GM21786 (cell line): ENCODE data around the gene CFAP99.
"Not testable (repeated sequence)": the region's sequence is repeated elsewhere in the genome, so short reads cannot be mapped to it uniquely, and the experiment has no call there.

ENCODE experiments used
- ATAC-seq: cut with Tn5 transposase; IDR thresholded peaks from one replicate; pipeline ENCODE4 v1.9.1; 2021; ENCODE audit not compliant: unreplicated experiment

Gene CFAP99

DNA sequence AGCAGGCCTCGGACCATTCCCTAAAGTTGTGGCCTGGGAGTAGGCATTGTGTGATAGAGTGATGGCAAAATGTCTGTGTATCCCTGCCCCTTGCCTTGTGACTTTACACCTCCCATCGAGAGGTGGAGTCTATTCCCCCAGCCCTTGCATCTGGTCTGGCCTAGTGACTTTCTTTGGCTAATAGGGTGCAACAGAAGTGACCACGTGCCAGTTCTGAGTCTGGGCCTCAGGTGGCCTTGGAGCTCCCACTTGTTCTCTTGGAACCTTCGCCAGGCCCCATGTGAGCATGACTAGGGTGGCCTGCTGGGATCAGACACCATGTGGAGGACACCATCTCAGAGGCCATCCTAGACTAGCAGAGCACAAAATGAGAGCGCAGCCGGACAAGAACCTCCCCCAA lies 46.3 kb downstream of the CFAP99 start:
- ATAC-seq = no peak

DNA sequence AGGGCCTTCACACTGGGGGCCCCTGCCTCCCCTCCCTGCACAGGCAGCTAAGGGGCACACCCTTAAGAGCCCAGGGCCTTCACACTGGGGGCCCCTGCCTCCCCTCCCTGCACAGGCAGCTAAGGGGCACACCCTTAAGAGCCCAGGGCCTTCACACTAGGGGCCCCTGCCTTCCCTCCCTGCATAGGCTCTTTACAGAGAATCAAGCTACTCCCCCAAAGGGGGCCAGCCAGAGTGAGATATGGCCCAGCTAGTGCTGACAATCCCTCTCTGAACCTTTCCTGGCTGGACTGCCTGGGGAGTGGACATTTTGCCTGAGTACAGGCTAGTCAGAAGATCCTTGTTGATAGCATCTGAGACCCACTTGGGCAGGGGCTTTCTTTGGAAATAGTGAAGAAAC lies 46.8 kb downstream of the CFAP99 start:
- not testable (repeated sequence) for ATAC-seq

DNA sequence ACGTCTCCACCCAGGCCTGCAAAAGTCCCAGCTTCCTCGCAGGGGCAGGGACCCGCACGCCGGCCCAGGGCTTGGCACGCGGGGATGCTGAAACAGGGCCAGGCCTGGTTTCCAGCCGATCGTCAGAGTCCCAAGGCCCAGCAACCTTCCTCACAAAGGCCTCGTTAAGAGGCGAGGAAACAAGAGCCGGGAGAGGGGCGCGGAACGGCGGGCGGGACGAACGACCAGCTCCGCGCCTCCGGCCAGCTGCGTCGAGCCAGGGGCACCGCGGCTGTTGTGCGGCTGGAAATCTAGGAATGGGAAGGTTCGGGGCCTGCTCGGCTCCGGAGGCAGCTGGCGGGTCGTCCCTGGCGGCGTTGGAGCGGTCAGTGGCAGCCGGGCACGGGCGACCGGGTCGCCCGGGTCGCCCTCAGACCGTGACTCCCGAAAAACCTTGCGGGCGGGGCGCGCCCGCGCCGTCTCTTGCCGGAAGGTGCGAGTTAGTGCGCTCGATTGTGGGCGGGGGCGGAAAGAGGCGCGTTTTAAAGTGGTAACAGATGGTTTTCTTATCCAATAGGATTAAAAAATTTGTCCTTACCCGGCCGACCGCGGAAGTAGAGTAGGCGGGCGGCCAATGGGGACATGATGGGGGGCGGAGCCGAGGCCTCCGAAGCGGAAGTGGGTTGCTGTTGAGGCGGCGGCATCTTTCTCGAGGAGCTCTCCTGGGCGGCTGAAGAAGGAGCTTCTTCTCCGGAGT lies 49.9 kb downstream of the CFAP99 start, which contains the start of gene RNF4:
Gene RNF4 (plus strand): TSS at position 651 of the 736 bp plus-strand sequence. CDS start 21,388 bp downstream, outside the sequence.
- peak; percentile 86 for ATAC-seq

DNA sequence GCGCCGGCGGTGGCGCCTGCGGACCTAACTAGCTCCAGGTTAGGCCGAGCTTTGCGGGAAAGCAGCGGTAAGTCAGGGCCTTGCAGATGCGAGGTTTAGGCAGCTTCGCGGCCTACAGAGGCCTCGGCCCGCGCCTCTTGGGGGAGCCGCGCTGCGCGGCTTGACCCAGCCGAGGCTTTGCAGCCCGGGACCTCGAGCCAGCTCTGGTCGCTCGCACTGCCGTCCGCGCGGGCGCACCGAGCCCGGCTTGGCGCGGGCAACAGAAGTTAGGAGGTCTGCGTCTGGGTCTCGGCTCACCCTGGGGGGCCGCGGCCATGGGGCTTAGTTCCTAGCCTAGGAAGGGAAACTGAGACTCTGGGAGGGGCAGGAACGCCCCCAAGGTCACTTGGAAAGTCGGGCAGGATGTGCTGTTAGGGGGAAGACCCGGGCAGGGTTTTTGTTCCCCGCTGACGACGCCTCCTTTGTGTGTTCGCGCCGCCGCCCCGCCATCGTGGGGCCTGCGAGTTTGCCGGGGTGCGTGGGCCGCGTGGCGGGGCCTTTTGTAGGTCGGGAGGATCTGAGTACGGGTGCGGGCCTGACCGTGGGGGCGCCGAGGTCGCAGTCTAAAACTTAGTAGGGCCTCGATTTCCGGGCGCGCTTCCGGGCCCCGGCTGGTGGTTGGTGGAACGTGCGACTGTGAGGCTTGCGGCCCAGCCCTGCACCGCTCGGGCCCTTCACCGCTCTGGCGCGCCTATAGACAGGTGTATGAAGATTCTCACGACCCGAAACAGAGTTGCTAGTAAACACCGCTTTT lies 50.6 kb downstream of the CFAP99 start:
- peak; percentile 32 for ATAC-seq

DNA sequence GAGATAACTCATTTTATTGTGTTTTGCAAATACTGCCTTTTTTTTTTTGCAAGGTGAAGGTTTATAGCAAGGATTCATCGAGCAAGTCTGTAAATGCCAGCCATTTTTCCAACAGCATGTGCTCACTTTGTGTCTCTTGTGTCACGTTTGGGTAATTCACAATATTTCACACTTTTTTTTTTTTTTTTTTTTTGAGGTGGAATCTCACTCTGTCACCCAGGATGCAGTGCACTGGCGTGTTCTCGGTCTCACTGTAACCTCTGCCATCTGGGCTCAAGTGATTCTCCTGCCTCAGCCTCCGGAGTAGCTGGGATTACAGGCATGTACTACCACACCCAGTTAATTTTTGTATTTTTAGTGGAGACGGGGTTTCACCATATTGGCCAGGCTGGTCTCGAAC lies 52.0 kb downstream of the CFAP99 start:
- ATAC-seq = no peak

DNA sequence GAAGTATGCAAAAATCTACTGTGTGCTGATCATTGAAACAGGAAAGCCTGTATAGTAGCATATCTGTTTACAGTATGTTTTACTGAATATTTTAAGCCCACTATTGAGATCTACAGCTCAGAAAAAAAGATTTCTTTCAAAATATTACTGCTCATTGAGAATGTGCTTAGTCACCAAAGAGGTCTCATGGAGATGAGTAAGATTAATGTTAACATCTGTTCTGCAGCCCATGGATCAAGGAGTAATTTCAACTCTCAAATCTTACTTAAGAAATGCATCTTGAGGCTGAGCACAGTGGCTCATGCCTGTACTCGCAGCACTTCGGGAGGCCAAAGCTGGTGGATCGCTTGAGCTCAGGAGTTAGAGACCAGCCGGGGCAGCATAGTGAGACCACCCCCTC lies 53.4 kb downstream of the CFAP99 start:
- ATAC-seq = no peak

DNA sequence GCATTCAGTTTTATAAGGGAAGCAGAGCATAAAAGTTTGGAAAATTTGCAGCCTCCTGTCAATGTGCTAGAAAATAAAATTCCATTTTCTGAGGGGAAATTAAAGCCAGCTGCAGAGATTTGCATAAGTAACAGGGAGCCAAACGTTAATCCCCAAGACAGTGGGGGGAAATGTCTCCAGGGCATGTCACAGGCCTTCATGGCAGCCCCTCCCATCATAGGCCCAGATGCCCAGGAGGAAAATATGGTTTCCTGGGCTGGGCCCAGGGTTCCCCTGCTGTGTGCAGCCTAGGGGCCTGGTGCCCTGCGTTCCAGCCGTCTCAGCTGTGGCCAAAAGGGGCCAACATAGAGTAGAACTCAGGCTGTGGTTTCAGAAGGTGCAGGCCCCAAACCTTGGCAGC lies 59.5 kb downstream of the CFAP99 start:
- ATAC-seq = no peak

DNA sequence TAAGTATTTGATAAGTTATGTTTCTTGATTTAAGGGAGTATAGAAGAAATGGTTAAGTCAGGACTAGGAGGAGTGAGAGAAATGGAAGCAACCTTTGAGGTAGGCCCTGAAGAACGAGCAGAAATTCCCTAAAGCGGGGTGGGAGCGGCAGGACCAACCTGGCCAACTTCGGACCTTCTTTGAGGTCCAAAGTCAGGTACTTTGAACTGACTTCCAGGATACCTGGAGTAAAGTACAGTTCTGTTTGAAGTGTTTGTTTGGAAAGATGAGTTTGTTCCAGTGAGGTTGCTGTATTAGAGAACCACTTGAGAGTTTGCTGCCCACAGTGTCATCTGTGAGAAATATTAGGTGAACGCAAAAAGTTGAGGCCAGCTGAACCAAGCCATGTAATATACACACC lies 61.9 kb downstream of the CFAP99 start:
- no peak for ATAC-seq

DNA sequence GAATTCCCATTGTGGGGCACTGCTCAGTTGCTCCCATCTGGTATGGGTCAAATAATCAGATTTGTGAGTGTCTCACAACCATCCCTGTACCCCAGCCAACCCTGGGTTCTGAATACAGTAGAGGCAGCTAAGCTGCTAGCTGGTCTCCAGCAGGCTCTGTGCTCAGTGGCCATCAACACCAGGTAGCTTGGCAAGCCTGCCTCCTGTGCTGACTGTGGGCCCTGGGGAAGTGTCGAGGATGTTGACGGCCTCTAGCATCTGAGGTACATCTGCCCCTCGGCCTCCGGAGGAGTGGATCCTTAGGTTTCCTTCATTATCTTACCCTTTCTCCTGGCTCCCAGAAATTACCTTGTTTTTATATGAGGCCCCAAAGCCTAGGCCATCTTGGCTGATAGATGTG lies 63.4 kb downstream of the CFAP99 start:
- no peak for ATAC-seq

DNA sequence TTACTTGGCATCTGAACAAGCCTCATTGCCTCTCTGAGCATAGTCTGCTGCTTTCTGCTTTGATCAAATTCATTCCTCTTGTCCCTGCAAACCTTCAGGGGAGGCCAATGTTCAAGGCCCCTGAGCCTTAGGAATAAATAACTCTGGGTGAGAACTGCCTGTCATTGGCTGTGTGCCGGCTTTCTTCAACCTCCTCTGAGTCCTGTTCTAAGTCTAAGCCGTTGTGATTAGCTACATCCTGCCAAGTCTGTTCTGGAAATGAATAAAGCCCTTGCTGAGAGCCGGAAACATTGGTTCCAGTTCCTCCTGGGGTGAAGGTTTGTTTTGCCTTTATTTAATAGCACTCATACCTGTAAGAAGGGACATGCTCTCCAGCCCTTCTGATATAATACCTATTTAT lies 63.9 kb downstream of the CFAP99 start:
- ATAC-seq = peak; percentile 55

DNA sequence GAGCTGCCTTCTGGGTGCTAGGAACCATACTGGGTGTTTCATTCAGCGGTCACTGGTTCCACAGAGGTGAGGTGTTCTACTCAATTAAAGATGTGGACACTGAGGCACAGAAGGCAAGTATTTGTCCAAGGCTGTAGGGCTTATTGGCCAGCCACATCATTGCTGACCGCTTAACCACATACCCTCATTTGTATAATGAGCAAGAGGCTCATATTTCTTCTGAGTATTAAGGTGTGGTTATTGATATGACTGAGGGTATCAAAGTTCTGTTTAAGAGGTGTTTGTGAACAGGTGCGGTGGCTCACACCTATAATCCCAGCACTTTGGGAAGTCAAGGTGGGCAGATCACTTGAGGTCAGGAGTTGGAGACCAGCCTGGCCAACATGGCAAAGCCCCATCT lies 64.5 kb downstream of the CFAP99 start:
- no peak for ATAC-seq

DNA sequence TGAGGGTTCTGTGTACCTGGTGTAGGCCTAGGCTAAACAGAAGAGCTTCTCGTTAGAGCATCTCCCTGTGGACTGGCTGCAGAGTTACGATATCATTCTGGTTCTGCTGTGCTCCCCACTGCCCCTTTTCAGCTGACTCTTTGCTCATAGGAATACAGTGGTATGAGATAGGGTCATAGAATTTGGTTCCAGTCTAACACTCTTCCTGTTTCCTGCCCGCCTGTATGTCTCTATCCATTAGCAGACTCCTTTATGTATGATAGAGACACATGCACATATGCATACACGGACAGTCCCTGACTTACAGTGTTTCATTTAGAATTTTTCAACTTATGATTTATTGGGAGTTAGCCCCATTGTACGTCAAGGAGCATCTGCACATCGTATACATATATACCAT lies 65.4 kb downstream of the CFAP99 start:
- ATAC-seq = no peak

DNA sequence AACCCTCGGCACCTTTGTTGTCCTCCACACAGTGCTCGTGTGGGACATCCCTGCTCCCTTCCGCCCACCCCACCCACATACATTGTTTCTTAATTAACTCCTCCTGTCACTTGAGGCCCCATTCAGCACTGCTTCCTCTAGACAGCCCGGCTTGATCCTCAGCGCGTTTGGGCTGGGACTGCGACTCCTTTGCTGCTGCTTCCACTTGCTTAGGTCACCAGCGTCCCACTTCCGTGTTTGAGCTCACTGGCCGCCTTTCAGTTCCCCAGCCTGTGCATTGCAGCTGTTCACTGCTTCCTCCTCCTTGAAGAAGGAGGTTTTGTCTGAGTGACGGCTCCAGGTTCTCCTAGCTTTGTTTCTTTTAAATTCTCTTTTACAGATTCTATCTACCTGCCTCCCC lies 66.2 kb downstream of the CFAP99 start:
- ATAC-seq = peak; percentile 68

DNA sequence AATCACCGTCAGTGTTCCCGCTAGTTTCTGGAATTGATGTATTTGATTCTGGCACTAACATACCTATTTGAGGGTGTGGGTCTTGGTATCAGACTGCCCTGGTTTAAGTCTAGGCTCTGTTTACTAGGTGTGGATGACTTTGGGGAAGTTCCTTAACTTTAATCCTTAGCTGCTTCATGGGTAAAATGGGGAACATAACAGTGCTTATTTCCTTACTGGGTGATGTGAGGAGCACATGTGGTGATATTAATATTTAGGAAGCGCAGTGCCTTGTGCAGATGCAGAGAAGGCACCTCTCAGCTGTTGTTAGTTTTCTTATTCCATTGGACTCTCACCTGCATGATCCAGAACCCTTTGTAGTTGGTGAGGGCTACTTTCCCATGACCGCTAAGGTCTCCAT lies 67.2 kb downstream of the CFAP99 start:
- no peak for ATAC-seq

DNA sequence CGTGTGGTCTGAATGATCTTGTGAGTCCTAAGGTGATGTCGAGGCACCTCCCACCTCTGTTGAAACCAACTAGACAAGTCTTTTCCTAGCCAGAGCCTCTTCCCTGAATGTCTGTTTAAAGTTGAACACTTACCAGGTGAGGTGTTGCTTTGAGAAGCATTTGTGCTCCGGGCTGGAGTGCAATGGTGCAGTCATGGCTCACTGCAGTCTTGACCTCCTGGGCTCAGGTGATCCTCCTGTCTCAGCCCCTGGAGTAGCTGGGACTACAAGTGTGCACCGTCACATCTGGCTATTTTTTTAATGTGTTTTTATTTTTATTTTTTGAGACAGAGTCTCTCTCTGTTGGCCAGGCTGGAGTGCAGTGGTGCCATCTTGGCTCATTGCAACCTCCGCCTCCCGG lies 68.2 kb downstream of the CFAP99 start:
- ATAC-seq = no peak

DNA sequence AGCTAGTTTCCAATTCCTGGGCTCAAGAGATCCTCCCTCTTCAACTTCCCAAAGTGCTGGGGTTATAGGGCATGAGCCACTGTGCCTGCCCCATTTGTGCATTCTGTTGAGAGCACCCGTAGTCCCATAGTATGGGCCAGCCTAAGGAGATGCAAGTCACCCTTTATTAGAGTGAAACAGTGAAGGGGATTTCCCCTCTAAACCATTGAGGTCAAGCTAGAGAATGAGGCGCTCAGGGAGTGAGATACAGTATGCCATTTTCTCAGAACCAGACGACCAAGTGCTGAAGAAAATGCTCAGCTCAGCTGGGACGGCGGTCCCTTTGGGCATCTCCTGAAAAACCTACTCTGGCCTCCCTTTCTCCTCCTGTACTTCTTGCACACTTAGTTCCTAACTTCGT lies 68.9 kb downstream of the CFAP99 start:
- peak; percentile 54 for ATAC-seq

DNA sequence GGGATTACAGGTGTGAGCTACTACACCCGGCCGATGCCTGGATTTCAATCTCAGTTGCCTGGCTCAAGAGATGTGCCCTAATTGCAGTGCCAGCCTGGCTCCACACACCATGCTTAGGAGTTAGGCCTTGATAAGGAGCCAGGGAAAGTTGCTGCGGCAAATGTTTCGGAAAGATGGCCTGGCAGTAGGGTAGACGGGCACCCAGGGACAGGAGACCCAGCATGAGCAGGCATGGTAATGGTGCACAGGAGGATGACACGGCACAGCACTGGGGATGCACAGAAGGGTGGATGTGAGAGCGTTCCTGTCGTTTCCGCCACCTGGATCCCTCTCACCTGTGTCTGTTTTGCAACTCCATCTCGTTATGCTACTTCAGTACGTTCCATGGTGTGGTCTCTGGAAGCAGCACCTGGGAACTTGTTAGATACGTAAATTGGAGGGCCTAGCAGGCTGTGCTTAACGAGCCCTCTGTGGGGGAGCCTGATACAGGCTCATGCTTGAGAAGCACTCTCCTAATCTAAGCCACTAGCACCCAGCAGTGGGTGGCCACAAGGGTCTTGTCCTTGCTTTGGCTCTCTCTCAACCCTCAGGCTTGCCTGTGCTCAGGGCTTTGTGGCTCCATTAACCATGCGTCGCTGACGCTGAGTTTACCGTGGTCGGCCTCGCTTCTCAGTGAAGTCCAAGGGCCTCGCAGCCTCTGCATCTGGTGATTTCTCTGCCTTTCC lies 70.5 kb downstream of the CFAP99 start:
- ATAC-seq = no peak

DNA sequence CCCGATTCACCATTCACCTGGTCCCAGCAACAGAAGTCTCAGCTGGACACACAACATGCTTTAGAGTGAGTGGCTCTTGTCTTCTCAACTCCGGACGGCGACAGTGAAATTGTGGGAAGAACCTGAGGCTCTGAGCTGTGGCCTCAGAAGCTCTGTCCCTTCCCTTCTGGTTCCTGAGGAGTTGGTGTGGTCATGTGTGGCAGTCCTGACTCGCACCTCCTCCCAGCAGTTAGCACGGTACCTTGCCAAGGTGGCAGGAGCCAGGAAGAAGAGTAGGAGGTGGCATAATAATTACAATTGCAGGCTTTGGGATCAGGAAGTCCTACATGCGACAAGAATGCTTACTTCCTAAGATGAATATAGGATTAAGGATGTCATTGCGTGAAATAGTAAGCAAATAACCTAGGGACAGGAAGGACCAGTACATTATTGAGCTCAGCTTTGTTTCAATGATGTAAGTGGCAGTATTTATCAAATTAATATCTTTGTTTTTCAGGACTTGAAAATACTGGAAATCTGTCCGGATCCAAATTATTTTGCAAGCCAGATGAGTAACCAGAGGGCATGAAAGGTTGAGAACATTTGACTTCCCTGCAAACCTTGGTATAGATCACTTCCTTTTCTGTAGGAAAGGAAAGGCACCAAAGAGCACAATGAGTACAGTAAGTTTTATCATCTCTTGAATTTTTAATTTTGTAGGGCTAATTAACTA lies 71.2 kb downstream of the CFAP99 start:
- no peak for ATAC-seq

DNA sequence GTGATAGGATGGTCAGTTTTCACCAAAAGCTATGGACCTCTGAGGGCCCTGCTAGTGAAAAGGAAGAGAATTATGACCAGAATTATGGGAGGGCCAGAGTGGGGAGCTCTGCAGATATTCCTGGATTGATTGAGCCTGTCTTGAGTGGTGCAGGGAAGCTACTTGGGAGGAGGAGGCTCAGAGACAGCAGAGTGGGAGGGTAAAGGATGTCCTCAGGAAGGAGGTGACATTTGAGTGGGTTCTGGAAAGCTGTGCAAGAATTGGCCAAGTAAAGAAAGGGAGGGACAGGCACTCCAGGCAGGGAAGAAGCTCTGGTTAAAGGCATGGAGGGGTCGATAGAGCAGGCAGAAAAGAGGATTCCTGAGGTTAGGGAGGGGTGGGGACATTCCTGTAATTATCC lies 74.2 kb downstream of the CFAP99 start:
- no peak for ATAC-seq

DNA sequence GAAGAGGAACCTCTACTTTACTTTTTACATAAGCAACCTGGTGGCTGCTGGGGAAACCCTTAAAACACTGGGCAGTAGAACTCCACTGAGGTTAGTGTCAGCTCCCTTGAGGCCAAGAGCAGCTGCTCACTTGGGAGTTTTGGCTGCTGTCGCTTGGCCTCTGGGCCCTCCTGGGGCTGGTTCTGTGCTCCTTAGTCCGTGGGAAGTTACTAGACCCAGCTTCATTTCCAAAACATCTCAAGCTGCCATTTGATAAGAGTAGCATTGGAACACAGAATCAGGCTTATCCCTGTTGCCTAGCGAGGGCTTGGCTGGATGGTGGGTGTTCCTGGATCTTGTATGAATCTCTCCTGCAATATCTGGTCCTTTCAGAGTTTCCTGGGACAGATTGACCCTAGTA lies 76.2 kb downstream of the CFAP99 start:
- no peak for ATAC-seq

DNA sequence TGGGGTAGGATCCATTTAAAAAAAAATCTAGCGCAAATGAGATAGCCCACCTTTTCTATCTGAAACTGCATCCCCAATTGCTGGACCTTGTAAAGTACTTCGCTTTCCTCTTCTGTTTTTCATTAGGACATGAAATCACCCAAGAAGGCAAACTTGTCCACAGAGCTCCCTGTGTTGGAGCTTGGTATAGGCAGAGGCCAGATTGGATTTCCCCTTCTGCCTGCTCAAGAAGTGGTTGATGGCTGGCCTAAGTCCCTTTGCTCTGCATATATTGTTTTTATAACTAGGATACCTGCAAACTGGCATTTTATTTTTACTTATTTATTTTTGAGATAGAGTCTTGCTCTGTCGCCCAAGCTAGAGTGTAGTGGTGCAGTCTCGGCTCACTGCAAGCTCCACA lies 78.6 kb downstream of the CFAP99 start:
- no peak for ATAC-seq
